CD4-positive, alpha-beta T cell (primary cell): ENCODE measurements around the gene FNBP1. TPM values are rescaled to one million over a fixed set of nuclear protein-coding genes. Genes with fewer than 3 reads are reported as not detected.

ENCODE experiments used
- ATAC-seq: fragments of 200-7000 bp; cut with Tn5 transposase; one replicate; pipeline ENCODE4 v1.10.0; 2022; ENCODE audit warnings: mild to moderate bottlenecking; ENCODE audit not compliant: poor library complexity
- CTCF ChIA-PET: fragments of 350-600 bp; sonication (Branson Sonifier 250); formaldehyde crosslinking; loops from one replicate; lab custom pipeline; 2021; ENCODE audit warnings: antibody characterized with exemption, inconsistent platforms; lab: Charles Lee
- POLR2A ChIA-PET: fragments of 350-600 bp; sonication (Branson Sonifier 250); formaldehyde crosslinking; loops from one replicate; lab custom pipeline; 2021; ENCODE audit warnings: antibody characterized with exemption, inconsistent platforms; lab: Charles Lee
- DNase-seq, 14 experiments: peaks; one replicate each; pipeline ENCODE4 v3.0.0-alpha.2; 2013 to 2020; ENCODE audit warnings: mixed read lengths in 2 of 14
- H3K27ac ChIP-seq, 2 donors: one replicate each; pipeline versions ENCODE4 v1.5.1 to v1.7.0; 2013; ENCODE audit warnings: low read length in 2 of 2, low read depth in 1 of 2, mild to moderate bottlenecking in 1 of 2
- H3K27me3 ChIP-seq, 2 experiments: 1 replicate in 1 of 2; 2 replicates in 1 of 2; pipeline versions ENCODE4 v1.6.1 to v1.7.0; 2013; ENCODE audit warnings: low read length in 2 of 2, control low read depth in 1 of 2, mild to moderate bottlenecking in 1 of 2, moderate library complexity in 1 of 2; ENCODE audit not compliant: insufficient read depth in 2 of 2, control insufficient read depth in 1 of 2
- H3K36me3 ChIP-seq: one replicate; pipeline ENCODE4 v1.6.1; 2013; ENCODE audit warnings: low read length, control low read depth; ENCODE audit not compliant: insufficient read depth
- H3K4me1 ChIP-seq: one replicate; pipeline ENCODE4 v1.6.1; 2013; ENCODE audit warnings: low read length, control low read depth; ENCODE audit not compliant: insufficient read depth
- H3K4me3 ChIP-seq: one replicate; pipeline ENCODE4 v1.5.1; 2013; ENCODE audit warnings: mild to moderate bottlenecking, low read length, moderate library complexity
- H3K9me3 ChIP-seq, 2 experiments: 1 replicate in 1 of 2; 2 replicates in 1 of 2; pipeline versions ENCODE4 v1.6.1 to v1.7.0; 2013; ENCODE audit warnings: low read length in 2 of 2, mild to moderate bottlenecking in 2 of 2, control low read depth in 1 of 2, moderate library complexity in 1 of 2; ENCODE audit not compliant: control insufficient read depth in 1 of 2, insufficient read depth in 1 of 2
- H3K27ac Mint-ChIP-seq: one replicate; pipeline ENCODE4 v1.8.0; 2020; ENCODE audit warnings: mixed read lengths
- H3K27me3 Mint-ChIP-seq: one replicate; pipeline ENCODE4 v1.8.0; 2021; ENCODE audit warnings: mixed read lengths
- H3K36me3 Mint-ChIP-seq: one replicate; pipeline ENCODE4 v1.8.0; 2021; ENCODE audit warnings: low read depth, mixed read lengths
- H3K4me1 Mint-ChIP-seq: one replicate; pipeline ENCODE4 v1.8.0; 2021; ENCODE audit warnings: low read depth, mixed read lengths
- H3K4me3 Mint-ChIP-seq: one replicate; pipeline ENCODE4 v1.8.0; 2020; ENCODE audit warnings: mild to moderate bottlenecking, mixed read lengths
- H3K9me3 Mint-ChIP-seq: one replicate; pipeline ENCODE4 v1.8.0; 2020; ENCODE audit warnings: mixed read lengths
- intact Hi-C, 2 experiments: fragments of 100-400 bp; cut with DNase I in 1 of 2; cut with micrococcal nuclease in 1 of 2; formaldehyde crosslinking; loops; one replicate each; pipeline versions ENCODE4 v1.15.1 to v1.9.0; 2023 to 2025; cut with DNase I, micrococcal nuclease
- total RNA-seq, 174 experiments: library from RNA in 2 of 174; stranded (reverse) in 2 of 174; gene quantifications; one replicate each; pipeline ENCODE4 v1.2.3 and lab custom pipeline; 2021 to 2026
- TF ChIP-seq, protein P1 (sequence below): fragments of 200-600 bp; IDR thresholded peaks from one replicate; pipeline ENCODE4 v1.8.0; 2022; ENCODE audit warnings: antibody characterized with exemption, mild to moderate bottlenecking

FNBP1 gene
- total RNA-seq, 2 experiments from 2014 or later: 166 to 181 TPM

DNA sequence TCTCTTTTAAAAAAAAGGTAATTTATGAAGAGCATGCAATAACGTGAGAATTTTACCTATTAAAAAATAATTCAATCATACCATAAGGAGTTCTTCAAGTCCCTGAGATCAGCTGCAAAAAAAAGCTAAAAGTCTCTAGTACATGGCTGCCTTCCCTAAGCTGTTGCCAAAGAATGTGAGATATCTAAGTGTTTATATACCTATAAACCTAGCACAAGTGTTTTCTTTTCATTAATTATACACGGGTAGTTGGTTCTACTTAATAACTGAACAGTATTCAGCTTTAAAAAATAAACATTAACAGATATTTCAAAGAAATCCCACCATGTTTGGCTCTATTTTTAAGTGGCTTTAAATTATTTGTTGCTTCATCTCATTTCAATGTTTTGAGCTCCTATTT lies 25.9 kb downstream of the FNBP1 start:
- DNase-seq (no peak), ATAC-seq (no peak)
- Histone ChIP-seq H3K9me3 (peaks cover 5 to 7% of the 10 kb centered on the region in 2 experiments), H3K4me3 (no peak overlapping the region), H3K4me1 (peaks cover 36% of the 10 kb centered on the region), H3K36me3 (peaks cover 28% of the 10 kb centered on the region), H3K27ac (no peak overlapping the region), H3K27me3 (no peaks in the 10 kb centered on the region)
- TF ChIP-seq, protein P1, sequence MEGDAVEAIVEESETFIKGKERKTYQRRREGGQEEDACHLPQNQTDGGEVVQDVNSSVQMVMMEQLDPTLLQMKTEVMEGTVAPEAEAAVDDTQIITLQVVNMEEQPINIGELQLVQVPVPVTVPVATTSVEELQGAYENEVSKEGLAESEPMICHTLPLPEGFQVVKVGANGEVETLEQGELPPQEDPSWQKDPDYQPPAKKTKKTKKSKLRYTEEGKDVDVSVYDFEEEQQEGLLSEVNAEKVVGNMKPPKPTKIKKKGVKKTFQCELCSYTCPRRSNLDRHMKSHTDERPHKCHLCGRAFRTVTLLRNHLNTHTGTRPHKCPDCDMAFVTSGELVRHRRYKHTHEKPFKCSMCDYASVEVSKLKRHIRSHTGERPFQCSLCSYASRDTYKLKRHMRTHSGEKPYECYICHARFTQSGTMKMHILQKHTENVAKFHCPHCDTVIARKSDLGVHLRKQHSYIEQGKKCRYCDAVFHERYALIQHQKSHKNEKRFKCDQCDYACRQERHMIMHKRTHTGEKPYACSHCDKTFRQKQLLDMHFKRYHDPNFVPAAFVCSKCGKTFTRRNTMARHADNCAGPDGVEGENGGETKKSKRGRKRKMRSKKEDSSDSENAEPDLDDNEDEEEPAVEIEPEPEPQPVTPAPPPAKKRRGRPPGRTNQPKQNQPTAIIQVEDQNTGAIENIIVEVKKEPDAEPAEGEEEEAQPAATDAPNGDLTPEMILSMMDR: no peak
- H3K9me3 Mint-ChIP-seq: peaks cover 2% of the 10 kb centered on the region
- intact Hi-C loops: no loop called here
- peak overlapping the region; percentile 78 for H3K27ac Mint-ChIP-seq
- H3K4me3 Mint-ChIP-seq: no peak overlapping the region
- H3K36me3 Mint-ChIP-seq: peaks cover 72% of the 10 kb centered on the region
- H3K27me3 Mint-ChIP-seq: no peaks in the 10 kb centered on the region
- peaks cover 78% of the 10 kb centered on the region for H3K4me1 Mint-ChIP-seq
- ChIA-PET POLR2A (no interaction called here), CTCF (interaction anchor here (1.0 to 1.6 kb wide), 4 partner anchors 11 to 24 kb away, joined by 3 to 6 read pairs (median 4); no protein-coding TSS in a partner anchor)

DNA sequence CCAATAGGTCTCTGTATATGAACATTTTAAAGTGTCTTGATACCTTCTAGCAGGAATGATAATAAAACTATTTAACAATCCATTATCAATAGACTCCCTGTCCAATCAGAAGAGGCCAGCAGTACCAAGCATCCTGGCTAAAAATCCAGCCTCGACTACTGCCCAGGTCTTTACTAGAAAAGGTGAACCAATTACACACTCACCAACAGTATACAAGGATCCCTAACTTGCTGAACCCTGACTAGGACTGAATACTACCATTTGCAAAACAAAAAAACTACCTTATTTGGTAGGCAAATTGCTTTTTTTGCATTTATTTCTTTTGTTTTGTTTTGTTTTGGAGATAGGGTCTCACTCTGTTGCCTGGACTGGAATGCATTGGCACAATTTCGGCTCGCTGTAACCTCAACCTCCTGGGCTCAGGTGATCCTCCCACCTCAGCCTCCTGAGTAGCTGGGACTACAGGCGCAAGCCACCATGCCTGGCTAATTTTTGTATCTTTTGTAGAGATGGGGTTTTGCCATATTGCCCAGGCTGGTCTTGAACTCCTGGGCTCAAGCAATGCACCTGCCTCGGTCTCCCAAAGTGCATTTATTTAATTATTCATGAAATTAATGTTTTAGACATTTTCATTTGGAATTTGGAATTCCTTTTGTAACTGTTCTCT lies 27.5 kb downstream of the FNBP1 start:
- Histone ChIP-seq H3K27ac (peak overlapping the region in 1 of 2 donors; percentile 33), H3K36me3 (peaks cover 25% of the 10 kb centered on the region), H3K9me3 (peaks cover 5 to 7% of the 10 kb centered on the region in 2 experiments), H3K27me3 (no peaks in the 10 kb centered on the region), H3K4me3 (no peak overlapping the region), H3K4me1 (peaks cover 40% of the 10 kb centered on the region)
- no peak for ATAC-seq
- TF ChIP-seq, protein P1: no peak
- DNase-seq: no peak
- peak overlapping the region; percentile 61 for H3K27ac Mint-ChIP-seq
- no peaks in the 10 kb centered on the region for H3K27me3 Mint-ChIP-seq
- CTCF ChIA-PET: interaction anchor here (2.3 kb wide), 1 partner anchor 16 kb away, joined by 4 read pairs; no protein-coding TSS in a partner anchor
- peaks cover 72% of the 10 kb centered on the region for H3K36me3 Mint-ChIP-seq
- intact Hi-C loops: no loop called here
- no peak overlapping the region for H3K4me3 Mint-ChIP-seq
- H3K4me1 Mint-ChIP-seq: peaks cover 77% of the 10 kb centered on the region
- POLR2A ChIA-PET: interaction anchor here (0.7 kb wide), 1 partner anchor 128 kb away, joined by 3 read pairs; no protein-coding TSS in a partner anchor
- peaks cover 4% of the 10 kb centered on the region for H3K9me3 Mint-ChIP-seq

DNA sequence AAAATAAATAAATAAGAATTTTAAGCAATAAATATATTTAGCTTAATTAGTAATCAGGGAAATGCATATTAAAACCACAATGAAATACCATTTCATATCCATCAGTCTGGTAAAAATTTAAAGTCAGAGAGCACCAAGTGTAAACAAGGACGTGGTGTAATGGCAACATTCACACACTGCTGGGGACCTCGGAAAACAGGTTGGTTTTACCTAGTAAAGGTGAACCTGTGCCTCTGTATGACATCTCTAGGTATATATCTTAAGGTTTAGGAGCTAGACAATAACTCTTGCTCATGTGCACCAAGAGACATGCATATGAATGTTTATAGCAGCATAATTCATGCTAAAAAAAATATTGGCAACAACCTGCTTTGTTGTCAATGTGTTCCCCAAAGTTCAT lies 29.7 kb downstream of the FNBP1 start:
- peaks cover 42% of the 10 kb centered on the region for H3K4me1 ChIP-seq
- Mint-ChIP-seq H3K9me3 (peaks cover 4% of the 10 kb centered on the region), H3K4me1 (peaks cover 81% of the 10 kb centered on the region), H3K4me3 (no peak overlapping the region), H3K27ac (peak overlapping the region; percentile 93), H3K27me3 (no peaks in the 10 kb centered on the region), H3K36me3 (peaks cover 66% of the 10 kb centered on the region)
- ChIA-PET POLR2A (no interaction called here), CTCF (interaction anchor here (0.8 to 2.3 kb wide), 2 partner anchors 9 to 18 kb away, joined by 3 to 4 read pairs; no protein-coding TSS in a partner anchor)
- DNase-seq (no peak), ATAC-seq (no peak)
- H3K4me3 ChIP-seq: no peak overlapping the region
- peaks cover 9% of the 10 kb centered on the region for H3K36me3 ChIP-seq
- intact Hi-C loops: no loop called here
- no peaks in the 10 kb centered on the region for H3K27me3 ChIP-seq
- TF ChIP-seq, protein P1: no peak
- peak overlapping the region in 1 of 2 donors; percentile 0 for H3K27ac ChIP-seq
- H3K9me3 ChIP-seq: peaks cover 5 to 7% of the 10 kb centered on the region in 2 experiments
